ENCODE results near the gene KDM6A. TPM values are rescaled to one million over a fixed set of nuclear protein-coding genes. Genes with fewer than 3 reads are reported as not detected.
"Not testable (repeated sequence)": the region's sequence is repeated elsewhere in the genome, so short reads cannot be mapped to it uniquely, and the experiment has no call there.

KDM6A gene
- total RNA-seq, 1 donor from 2014 or later = 9.4 TPM

DNA sequence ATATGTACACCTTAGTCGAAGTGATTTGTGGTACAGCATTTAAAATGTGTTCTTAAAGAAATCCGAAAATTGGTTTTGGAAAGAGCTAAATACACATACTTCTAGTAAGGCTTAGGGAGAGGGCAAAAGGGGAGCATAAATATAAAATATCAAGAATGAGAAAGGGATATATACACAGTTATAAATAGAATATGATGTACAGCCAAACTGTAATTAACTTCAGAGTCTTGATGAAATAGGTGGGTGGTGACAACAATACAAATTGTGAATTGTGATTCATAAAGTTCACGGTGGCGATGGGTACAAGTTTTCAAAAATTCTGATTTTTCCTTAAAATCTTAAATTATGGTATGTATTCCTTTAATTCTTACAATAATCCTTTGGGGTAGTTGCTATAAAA is 62.2 kb downstream of the KDM6A start:
- no peaks in the 10 kb centered on the region for H3K9me3 ChIP-seq (replicated peaks)
- no peak for TF ChIP-seq CTCF (IDR thresholded peaks at IDR 0.05; ENCODE audit: borderline replicate concordance)

GRCh38 chrX:44935640-44936039 is 62.7 kb downstream of the KDM6A start:
- Histone ChIP-seq H3K27me3 (ENCODE audit: low read depth) (no peaks in the 10 kb centered on the region), H3K4me1 (peaks cover 43% of the 10 kb centered on the region), H3K27ac (replicated peaks) (no peak overlapping the region), H3K4me3 (no peak overlapping the region), H3K9me3 (replicated peaks) (no peaks in the 10 kb centered on the region), H3K36me3 (no peaks in the 10 kb centered on the region)
- intact Hi-C loops (cut with micrococcal nuclease) = no loop called here
- TF ChIP-seq CTCF (IDR thresholded peaks at IDR 0.05; ENCODE audit: borderline replicate concordance) = peak; percentile 4
- DNase-seq = no peak

More for the DNA sequence above, 62.2 kb downstream of the KDM6A start:
- Histone ChIP-seq H3K4me1 (peaks cover 43% of the 10 kb centered on the region), H3K36me3 (no peaks in the 10 kb centered on the region), H3K4me3 (no peak overlapping the region), H3K27me3 (ENCODE audit: low read depth) (no peaks in the 10 kb centered on the region), H3K27ac (replicated peaks) (no peak overlapping the region)
- intact Hi-C loops (cut with micrococcal nuclease) = no loop called here
- no peak for DNase-seq

- Histone ChIP-seq H3K36me3 (no peaks in the 10 kb centered on the region), H3K4me1 (peaks cover 43% of the 10 kb centered on the region), H3K4me3 (no peak overlapping the region), H3K27me3 (ENCODE audit: low read depth) (no peaks in the 10 kb centered on the region), H3K27ac (replicated peaks) (no peak overlapping the region), H3K9me3 (replicated peaks) (no peaks in the 10 kb centered on the region)
- no peak for DNase-seq
- intact Hi-C loops (cut with micrococcal nuclease) = no loop called here
- TF ChIP-seq CTCF (IDR thresholded peaks at IDR 0.05; ENCODE audit: borderline replicate concordance) = no peak
Measured at GRCh38 chrX:44937606-44938005, 64.6 kb downstream of the KDM6A start.

DNA sequence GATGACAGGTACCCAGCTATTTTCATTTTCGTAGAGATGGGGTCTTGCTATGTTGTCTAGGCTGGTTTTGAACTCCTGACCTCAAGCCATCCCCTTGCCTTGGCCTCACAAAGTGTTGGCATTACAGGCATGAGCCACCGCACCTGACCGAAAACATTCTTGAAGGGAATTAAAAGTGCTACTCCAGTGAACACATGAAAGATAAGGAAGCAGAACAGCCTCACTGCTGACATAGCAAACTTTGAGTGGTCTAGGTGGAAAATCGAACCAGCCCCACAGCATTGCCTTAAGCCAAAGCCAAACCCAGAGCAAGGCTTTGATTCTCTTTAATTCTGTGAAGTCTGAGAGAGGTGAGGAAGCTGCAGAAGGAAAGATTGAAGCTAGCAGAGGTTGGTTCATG is 65.1 kb downstream of the KDM6A start:
- H3K27ac ChIP-seq (replicated peaks) = no peak overlapping the region
- H3K4me1 ChIP-seq = peaks cover 43% of the 10 kb centered on the region
- no peaks in the 10 kb centered on the region for H3K9me3 ChIP-seq (replicated peaks)
- H3K36me3 ChIP-seq = no peaks in the 10 kb centered on the region
- DNase-seq = no peak
- H3K27me3 ChIP-seq (ENCODE audit: low read depth) = no peaks in the 10 kb centered on the region
- no peak for TF ChIP-seq CTCF (IDR thresholded peaks at IDR 0.05; ENCODE audit: borderline replicate concordance)
- no peak overlapping the region for H3K4me3 ChIP-seq
- intact Hi-C loops (cut with micrococcal nuclease) = no loop called here

DNA sequence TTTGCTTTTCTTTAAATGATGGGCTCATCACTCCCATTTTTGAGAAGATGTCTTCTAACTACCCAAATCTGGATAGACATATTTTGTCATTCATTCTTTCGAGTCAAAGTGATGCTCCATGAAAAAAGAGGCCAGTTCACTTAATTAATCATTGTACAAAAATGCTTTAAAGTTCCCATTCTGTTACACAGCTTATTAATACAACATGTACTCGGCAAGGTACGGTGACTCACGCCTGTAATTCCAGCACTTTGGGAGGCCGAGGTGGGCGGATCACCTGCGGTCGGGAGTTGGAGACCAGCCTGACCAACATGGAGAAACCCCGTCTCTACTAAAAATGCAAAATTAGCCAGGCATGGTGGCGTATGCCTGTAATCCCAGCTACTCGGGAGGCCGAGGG is 67.6 kb downstream of the KDM6A start:
- H3K4me1 ChIP-seq = peaks cover 31% of the 10 kb centered on the region
- DNase-seq; H3K27me3 ChIP-seq (ENCODE audit: low read depth); H3K27ac ChIP-seq (replicated peaks); H3K4me3 ChIP-seq; intact Hi-C loops (cut with micrococcal nuclease); H3K36me3 ChIP-seq: not testable (repeated sequence)
- peaks cover 16% of the 10 kb centered on the region for H3K9me3 ChIP-seq (replicated peaks)

GRCh38 chrX:44943007-44943406 is 70.0 kb downstream of the KDM6A start:
- intact Hi-C loops (cut with micrococcal nuclease) = no loop called here
- TF ChIP-seq CTCF (IDR thresholded peaks at IDR 0.05; ENCODE audit: borderline replicate concordance) = no peak
- Histone ChIP-seq H3K4me3 (no peak overlapping the region), H3K4me1 (peaks cover 6% of the 10 kb centered on the region), H3K27ac (replicated peaks) (no peak overlapping the region), H3K27me3 (ENCODE audit: low read depth) (no peaks in the 10 kb centered on the region), H3K9me3 (replicated peaks) (peaks cover 25% of the 10 kb centered on the region), H3K36me3 (no peaks in the 10 kb centered on the region)
- DNase-seq = no peak
